IMR-90 (cell line): ENCODE measurements around the gene SMC1B. TPM values are rescaled to one million over a fixed set of nuclear protein-coding genes. Genes with fewer than 3 reads are reported as not detected.
A peak's percentile ranks its signal among the peaks of the same experiment; 100 is the strongest.

ENCODE experiments used
- ATAC-seq: fragments of 200-7000 bp; cut with Tn5 transposase; 2 replicates; pipeline ENCODE4 v1.9.1; 2020; ENCODE audit warnings: low read depth, mild to moderate bottlenecking, moderate library complexity
- BruUV-seq: library from RNA; stranded (reverse); fragments of 400-500 nt; replicated peaks from 2 replicates; lab custom pipeline; 2021; lab: Mats Ljungman, UMichigan
- CTCF ChIA-PET: fragments of 300-600 bp; formaldehyde crosslinking; extraction: SDS; loops from one replicate; lab custom pipeline; 2021; ENCODE audit warnings: antibody characterized with exemption; lab: Yijun Ruan, JAX
- POLR2A ChIA-PET: fragments of 300-600 bp; sonication (Branson Sonifier 250); formaldehyde crosslinking; loops from one replicate; lab custom pipeline; 2022; ENCODE audit warnings: antibody characterized with exemption; ENCODE audit not compliant: unreplicated experiment; lab: Charles Lee
- DNase-seq: peaks from one replicate; pipeline ENCODE4 v3.0.0; 2013
- H2AFZ ChIP-seq: replicated peaks from 2 replicates; pipeline ENCODE3; 2013; ENCODE audit warnings: low read length, mild to moderate bottlenecking; ENCODE audit not compliant: poor library complexity
- H2AK5ac ChIP-seq: 2 replicates; pipeline ENCODE4 v1.6.1; 2013; ENCODE audit warnings: low read depth, low read length, inconsistent platforms
- H2AK9ac ChIP-seq: replicated peaks from 2 replicates; pipeline ENCODE3; 2013; ENCODE audit warnings: mild to moderate bottlenecking, low read depth, low read length, moderate library complexity; ENCODE audit not compliant: poor library complexity
- H2BK120ac ChIP-seq: 2 replicates; pipeline ENCODE4 v1.6.1; 2013; ENCODE audit warnings: low read depth, low read length, inconsistent platforms
- H2BK15ac ChIP-seq: 3 replicates; pipeline ENCODE4 v1.6.1; 2013; ENCODE audit warnings: low read depth, low read length, inconsistent platforms
- H2BK20ac ChIP-seq: 2 replicates; pipeline ENCODE4 v1.6.1; 2013; ENCODE audit warnings: low read depth, mild to moderate bottlenecking, inconsistent platforms, low read length, moderate library complexity
- H2BK5ac ChIP-seq: 2 replicates; pipeline ENCODE4 v1.6.1; 2013; ENCODE audit warnings: mild to moderate bottlenecking, low read depth, low read length, inconsistent platforms; ENCODE audit not compliant: poor library complexity, severe bottlenecking
- H3K14ac ChIP-seq: replicated peaks from 2 replicates; pipeline ENCODE4 v1.6.1; 2013; ENCODE audit warnings: low read depth, low read length, inconsistent platforms
- H3K18ac ChIP-seq: 2 replicates; pipeline ENCODE4 v1.6.1; 2013; ENCODE audit warnings: low read depth, low read length, control low read depth
- H3K23ac ChIP-seq: 2 replicates; pipeline ENCODE4 v1.6.1; 2013; ENCODE audit warnings: low read depth, low read length, inconsistent platforms
- H3K27ac ChIP-seq: 2 replicates; pipeline ENCODE4 v1.5.1; 2013; ENCODE audit warnings: mild to moderate bottlenecking, control low read depth, low read length; ENCODE audit not compliant: insufficient read depth
- H3K27me3 ChIP-seq: 2 replicates; pipeline ENCODE4 v1.6.1; 2013; ENCODE audit warnings: low read length; ENCODE audit not compliant: control insufficient read depth, insufficient read depth
- H3K36me3 ChIP-seq: 2 replicates; pipeline ENCODE4 v1.6.1; 2013; ENCODE audit warnings: low read length, mixed read lengths; ENCODE audit not compliant: control insufficient read depth, insufficient read depth
- H3K4ac ChIP-seq: 2 replicates; pipeline ENCODE4 v1.6.1; 2013; ENCODE audit warnings: low read depth, low read length, inconsistent platforms
- H3K4me1 ChIP-seq: 2 replicates; pipeline ENCODE4 v1.6.1; 2013; ENCODE audit warnings: low read length, mixed read lengths; ENCODE audit not compliant: control insufficient read depth, insufficient read depth
- H3K4me2 ChIP-seq: 2 replicates; pipeline ENCODE4 v1.6.1; 2013; ENCODE audit warnings: low read depth, mild to moderate bottlenecking, control low read depth, low read length, moderate library complexity
- H3K4me3 ChIP-seq: 2 replicates; pipeline ENCODE4 v1.5.1; 2013; ENCODE audit warnings: low read depth, mild to moderate bottlenecking, control low read depth, low read length, moderate library complexity; ENCODE audit not compliant: insufficient read depth
- H3K56ac ChIP-seq: 2 replicates; pipeline ENCODE4 v1.6.1; 2013; ENCODE audit warnings: low read length, inconsistent platforms; ENCODE audit not compliant: insufficient read depth; ENCODE audit errors: extremely low read depth
- H3K79me1 ChIP-seq, 2 experiments: 2 replicates each; pipeline ENCODE4 v1.6.1; 2013; ENCODE audit warnings: low read length in 2 of 2, inconsistent platforms in 1 of 2, low read depth in 1 of 2
- H3K9ac ChIP-seq: 2 replicates; pipeline ENCODE4 v1.6.1; 2013; ENCODE audit warnings: low read depth, low read length, control low read depth
- H3K9me1 ChIP-seq: 2 replicates; pipeline ENCODE4 v1.6.1; 2013; ENCODE audit warnings: low read length, inconsistent platforms; ENCODE audit not compliant: insufficient read depth
- H3K9me3 ChIP-seq: 2 replicates; pipeline ENCODE4 v1.6.1; 2013; ENCODE audit warnings: low read length; ENCODE audit not compliant: control insufficient read depth, insufficient read depth
- H4K20me1 ChIP-seq: 2 replicates; pipeline ENCODE4 v1.6.1; 2013; ENCODE audit warnings: low read length, inconsistent platforms; ENCODE audit not compliant: insufficient read depth
- H4K5ac ChIP-seq: 2 replicates; pipeline ENCODE4 v1.6.1; 2013; ENCODE audit warnings: mild to moderate bottlenecking, low read depth, low read length, control low read depth
- H4K8ac ChIP-seq, 2 experiments: 2 replicates each; pipeline ENCODE4 v1.6.1; 2013; ENCODE audit warnings: low read depth in 2 of 2, low read length in 2 of 2, control low read depth in 1 of 2, inconsistent platforms in 1 of 2
- H4K91ac ChIP-seq: 2 replicates; pipeline ENCODE4 v1.6.1; 2013; ENCODE audit warnings: low read depth, low read length, inconsistent platforms; ENCODE audit not compliant: insufficient read depth
- CHD1 ChIP-seq: IDR thresholded peaks from 2 replicates; pipeline ENCODE4 v1.6.1; 2012; ENCODE audit warnings: low read depth, low read length, improper control_type of control experiment
- CTCF ChIP-seq: conservative IDR thresholded peaks from 2 replicates; pipeline ENCODE4 v1.5.1; 2012; ENCODE audit warnings: mild to moderate bottlenecking, low read depth, low read length, improper control_type of control experiment
- ELK1 ChIP-seq: fragments of 150-350 bp; IDR thresholded peaks from 2 replicates; pipeline ENCODE4 v1.6.1; 2016; ENCODE audit warnings: low read depth, mild to moderate bottlenecking, low read length, moderate library complexity, borderline replicate concordance
- FOS ChIP-seq: fragments of 150-350 bp; IDR thresholded peaks from 2 replicates; pipeline ENCODE4 v1.6.1; 2016; ENCODE audit warnings: low read depth, low read length
- MAZ ChIP-seq: IDR thresholded peaks from 2 replicates; pipeline ENCODE4 v1.6.1; 2012; ENCODE audit warnings: low read depth, mild to moderate bottlenecking, low read length, improper control_type of control experiment, moderate library complexity, borderline replicate concordance
- NFE2L2 ChIP-seq: fragments of 150-350 bp; IDR thresholded peaks from 2 replicates; pipeline ENCODE4 v1.6.1; 2016; ENCODE audit warnings: low read depth, mild to moderate bottlenecking, low read length
- RAD21 ChIP-seq: IDR thresholded peaks from 2 replicates; pipeline ENCODE4 v1.6.1; 2012; ENCODE audit warnings: low read length, improper control_type of control experiment
- RCOR1 ChIP-seq: IDR thresholded peaks from 2 replicates; pipeline ENCODE4 v1.6.1; 2012; ENCODE audit warnings: mild to moderate bottlenecking, low read length, improper control_type of control experiment; ENCODE audit not compliant: insufficient replicate concordance
- SMC3 ChIP-seq: fragments of 150-350 bp; IDR thresholded peaks from 2 replicates; pipeline ENCODE4 v1.6.1; 2016; ENCODE audit warnings: low read depth, mild to moderate bottlenecking, antibody characterized with exemption, low read length, moderate library complexity
- WGBS, 2 experiments: methylation state at CpG; one replicate each; pipeline versions ENCODE4 v1.1.5 to v1.1.7; 2013; ENCODE audit warnings: missing lambda C conversion rate in 2 of 2; ENCODE audit not compliant: insufficient read length in 1 of 2; ENCODE audit errors: extremely low coverage in 2 of 2; 5-methylcytosine and 5-hydroxymethylcytosine counted together
- dilution Hi-C: fragments of 300-500 bp; cut with HindIII; formaldehyde crosslinking; loops from one replicate; pipeline ENCODE4 v1.14.3; 2018; ENCODE audit warnings: low sequenced_read_pairs; ENCODE audit not compliant: unreplicated experiment
- in situ Hi-C: fragments of 300-500 bp; cut with MboI; formaldehyde crosslinking; loops from 3 replicates; pipeline ENCODE4 v1.14.3; 2019; ENCODE audit warnings: low sequenced_read_pairs, inconsistent platforms, mixed read lengths
- intact Hi-C: fragments of 100-400 bp; cut with micrococcal nuclease; formaldehyde crosslinking; loops from 2 replicates; pipeline ENCODE4 v1.10.0; 2022
- polyA plus RNA-seq, 3 experiments: library from polyadenylated mRNA; depleted of rRNA; stranded (reverse); fragments of >200 nt; gene quantifications; 2 replicates each; pipeline ENCODE4 v1.2.3, GENCODE V29; 2012; ENCODE audit warnings: low replicate concordance in 1 of 3
- total RNA-seq: library from RNA; depleted of rRNA; stranded (reverse); fragments of >200 nt; gene quantifications from 2 replicates; pipeline ENCODE4 v1.2.3, GENCODE V29; 2012

The SMC1B gene
- total and polyA plus RNA-seq, 2 of the 4 experiments (the other 2 are of a cell fraction): not detected

- peak overlapping the region; percentile 79 for H4K91ac ChIP-seq
- peak overlapping the region; percentile 63 for H3K9ac ChIP-seq
- H3K79me1 ChIP-seq: peaks cover 29 to 83% of the 10 kb centered on the region in 2 experiments
- 0% methylated on average over 2 of the region's 12 CpGs; no CpG with 5 or more reads in 1 of the 2 experiments for WGBS, 2 experiments
- BruUV-seq: no TSS peak
- H3K23ac ChIP-seq: peak overlapping the region; percentile 86
- H3K9me3 ChIP-seq: no peaks in the 10 kb centered on the region
- peak overlapping the region; percentile 78 for H2BK120ac ChIP-seq
- peak overlapping the region; percentile 48 for H3K56ac ChIP-seq
- H2AK9ac ChIP-seq: peak overlapping the region; percentile 70
- H2BK20ac ChIP-seq: peak overlapping the region; percentile 71; the same call in 1 of the 2 replicates
- peak overlapping the region; percentile 75 to 85 for H4K8ac ChIP-seq
- H2AK5ac ChIP-seq: peak overlapping the region; percentile 74; the same call in 1 of the 2 replicates
- ChIA-PET POLR2A (interaction anchor here (1.0 kb wide), 1 partner anchor 11 kb away, joined by 3 read pairs; no protein-coding TSS in a partner anchor), CTCF (interaction anchor here (1.4 kb wide), 1 partner anchor 18 kb away, joined by 3 read pairs; no protein-coding TSS in a partner anchor)
- in situ Hi-C loops (no loop called here), dilution Hi-C loops (no loop called here), intact Hi-C loops (loop anchor here (1.0 kb wide), 1 partner anchor 235 kb away; no protein-coding TSS in a partner anchor)
- H2BK5ac ChIP-seq: peak overlapping the region; percentile 84
- TF ChIP-seq MAZ: no peak
- TF ChIP-seq RCOR1: no peak
- TF ChIP-seq RAD21: no peak
- TF ChIP-seq CHD1: no peak
- no peak for TF ChIP-seq CTCF
- no peak for TF ChIP-seq FOS
- no peak for TF ChIP-seq ELK1
- TF ChIP-seq SMC3: no peak
- no peak for TF ChIP-seq NFE2L2
- H3K4ac ChIP-seq: peak overlapping the region; percentile 88
- no peaks in the 10 kb centered on the region for H3K27me3 ChIP-seq
- H3K9me1 ChIP-seq: peaks cover 20% of the 10 kb centered on the region
- ATAC-seq: peak; percentile 52
- peak; percentile 70 for DNase-seq
- H4K5ac ChIP-seq: peak overlapping the region; percentile 94
- peak overlapping the region; percentile 86 for H3K14ac ChIP-seq
- peak overlapping the region; percentile 90 for H3K27ac ChIP-seq
- H2BK15ac ChIP-seq: peak overlapping the region; percentile 56; the same call in 1 of the 3 replicates
- H3K4me2 ChIP-seq: peak overlapping the region; percentile 89
- peaks cover 24% of the 10 kb centered on the region; the same call in 1 of the 2 replicates for H4K20me1 ChIP-seq
- H3K4me1 ChIP-seq: peaks cover 22% of the 10 kb centered on the region
- peak overlapping the region; percentile 80 for H2AFZ ChIP-seq
- H3K4me3 ChIP-seq: peak overlapping the region; percentile 10; the same call in 1 of the 2 replicates
- peak overlapping the region; percentile 95 for H3K18ac ChIP-seq
- peaks cover 14% of the 10 kb centered on the region for H3K36me3 ChIP-seq
Observed at GRCh38 chr22:45318558-45319323, 94.7 kb downstream of the SMC1B start.
